K562 (cell line): ENCODE data around the gene LRP1. TPM values are rescaled to one million over a fixed set of nuclear protein-coding genes. Genes with fewer than 3 reads are reported as not detected.

Experiments
- GTF2E2 ChIP-seq: fragments of 200-800 bp; sonication (Bioruptor generic); IDR thresholded peaks from 2 replicates; pipeline ENCODE4 v1.6.1; 2016; ENCODE audit warnings: missing genetic modification characterization, missing compliant biosample characterization
- NCOA1 ChIP-seq: fragments of 450-650 bp; IDR thresholded peaks from 2 replicates; pipeline ENCODE4 v1.6.1; 2016; ENCODE audit warnings: low read depth
- NFE2 ChIP-seq: IDR thresholded peaks from 2 replicates; pipeline ENCODE4 v1.6.1; 2014; ENCODE audit warnings: antibody characterized with exemption, low read depth
- RREB1 ChIP-seq: fragments of 250-450 bp; sonication (Bioruptor Pico); IDR thresholded peaks from 2 replicates; pipeline ENCODE4 v1.4.0; 2020
- SAP30 ChIP-seq: fragments of 200-600 bp; sonication (generic); IDR thresholded peaks from 2 replicates; pipeline ENCODE4 v1.6.1; 2012; ENCODE audit warnings: borderline replicate concordance, low read depth, mild to moderate bottlenecking, moderate library complexity, low read length, control low read depth, inconsistent platforms; ENCODE audit not compliant: insufficient read depth, poor library complexity, severe bottlenecking
- polyA plus RNA-seq, 8 experiments: library from polyadenylated mRNA; depleted of rRNA in 4 of 8; stranded (reverse) in 5 of 8; unstranded in 3 of 8; fragments of >200 nt; fragmentation: Nextera tagmentation in 2 of 8; fragmentation: Illumina TruSeq in 1 of 8; extraction: Ambion mirVana in 2 of 8; extraction: Trizol in 1 of 8; gene quantifications; 2 replicates each; pipeline versions ENCODE4 v1.2.1 to v1.2.3, GENCODE V29; 2011 to 2014; ENCODE audit warnings: inconsistent platforms in 1 of 8, missing spikeins in 1 of 8
- total RNA-seq, 7 experiments: library from RNA; depleted of rRNA in 6 of 7; stranded (reverse); fragments of >200 nt in 6 of 7; fragmentation: Illumina TruSeq in 2 of 7; extraction: Trizol in 2 of 7; gene quantifications; 2 replicates each; pipeline versions ENCODE4 v1.2.1 to v1.2.3, GENCODE V29; 2011 to 2021; ENCODE audit warnings: low replicate concordance in 1 of 7
- TF ChIP-seq, protein P1 (sequence below): fragments of 450-650 bp; IDR thresholded peaks from 2 replicates; pipeline ENCODE4 v1.6.1; 2016; ENCODE audit warnings: borderline replicate concordance

Gene LRP1
- total and polyA plus RNA-seq, 9 of the 15 experiments (the other 6 are each of a cell fraction or from before 2014, with no cell fraction given), result 0.04 to 0.64 (median 0.19) TPM; not detected in 2

DNA sequence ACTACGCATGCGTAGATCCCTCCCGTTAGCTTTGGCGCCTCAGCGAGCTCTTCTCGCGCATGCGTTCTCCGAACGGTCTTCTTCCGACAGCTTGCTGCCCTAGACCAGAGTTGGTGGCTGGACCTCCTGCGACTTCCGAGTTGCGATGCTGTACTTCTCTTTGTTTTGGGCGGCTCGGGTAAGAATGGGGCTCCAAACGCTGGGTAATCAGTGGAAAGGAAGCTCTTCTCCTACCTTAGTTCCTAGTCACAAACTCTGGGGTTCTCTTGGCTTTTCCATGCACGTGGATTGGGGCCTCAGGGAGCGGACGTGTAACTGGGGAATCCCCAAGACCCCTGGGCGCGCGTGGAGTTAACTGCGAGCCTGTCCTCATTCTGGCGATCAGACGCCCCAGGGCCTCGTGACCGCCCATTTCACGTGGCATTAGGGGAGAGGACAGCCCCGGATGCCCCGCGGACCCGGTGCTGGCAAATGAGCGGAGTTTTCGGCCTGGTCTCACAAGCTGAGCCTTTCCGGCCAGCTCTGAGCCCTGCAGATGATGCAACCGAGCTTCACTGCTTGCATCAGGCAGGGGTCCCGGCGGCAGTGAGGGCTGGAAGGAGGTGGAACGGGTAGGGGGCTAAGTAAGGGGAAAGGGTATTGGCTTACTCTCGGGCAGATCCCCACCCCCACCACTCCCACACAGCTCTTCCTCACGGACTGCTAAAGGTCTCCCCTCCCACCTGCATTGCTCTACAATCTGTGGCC, 101.5 kb downstream of the LRP1 start, which contains the start of gene SHMT2 (continued):
- TF ChIP-seq RREB1 (CRISPR knock-in tag), result peak; percentile 71; the same call in 1 of the 2 replicates
- no peak for TF ChIP-seq NCOA1
- TF ChIP-seq, protein P1, sequence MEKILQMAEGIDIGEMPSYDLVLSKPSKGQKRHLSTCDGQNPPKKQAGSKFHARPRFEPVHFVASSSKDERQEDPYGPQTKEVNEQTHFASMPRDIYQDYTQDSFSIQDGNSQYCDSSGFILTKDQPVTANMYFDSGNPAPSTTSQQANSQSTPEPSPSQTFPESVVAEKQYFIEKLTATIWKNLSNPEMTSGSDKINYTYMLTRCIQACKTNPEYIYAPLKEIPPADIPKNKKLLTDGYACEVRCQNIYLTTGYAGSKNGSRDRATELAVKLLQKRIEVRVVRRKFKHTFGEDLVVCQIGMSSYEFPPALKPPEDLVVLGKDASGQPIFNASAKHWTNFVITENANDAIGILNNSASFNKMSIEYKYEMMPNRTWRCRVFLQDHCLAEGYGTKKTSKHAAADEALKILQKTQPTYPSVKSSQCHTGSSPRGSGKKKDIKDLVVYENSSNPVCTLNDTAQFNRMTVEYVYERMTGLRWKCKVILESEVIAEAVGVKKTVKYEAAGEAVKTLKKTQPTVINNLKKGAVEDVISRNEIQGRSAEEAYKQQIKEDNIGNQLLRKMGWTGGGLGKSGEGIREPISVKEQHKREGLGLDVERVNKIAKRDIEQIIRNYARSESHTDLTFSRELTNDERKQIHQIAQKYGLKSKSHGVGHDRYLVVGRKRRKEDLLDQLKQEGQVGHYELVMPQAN, result peak; percentile 84
- TF ChIP-seq SAP30, result peak; percentile 71
- TF ChIP-seq NFE2, result no peak
- peak; percentile 32; the same call in 1 of the 2 replicates for TF ChIP-seq GTF2E2 (tag)
